DMS114 treated with DMSO at 0.1 percent for 48 hours (cell line): Measurements from ENCODE around the gene DNASE1L3.

ENCODE experiments used
- DNase-seq: peaks from one replicate; lab custom pipeline; 2025; ENCODE audit not compliant: unreplicated experiment; lab: John Stamatoyannopoulos, UW

The DNASE1L3 gene

DNA sequence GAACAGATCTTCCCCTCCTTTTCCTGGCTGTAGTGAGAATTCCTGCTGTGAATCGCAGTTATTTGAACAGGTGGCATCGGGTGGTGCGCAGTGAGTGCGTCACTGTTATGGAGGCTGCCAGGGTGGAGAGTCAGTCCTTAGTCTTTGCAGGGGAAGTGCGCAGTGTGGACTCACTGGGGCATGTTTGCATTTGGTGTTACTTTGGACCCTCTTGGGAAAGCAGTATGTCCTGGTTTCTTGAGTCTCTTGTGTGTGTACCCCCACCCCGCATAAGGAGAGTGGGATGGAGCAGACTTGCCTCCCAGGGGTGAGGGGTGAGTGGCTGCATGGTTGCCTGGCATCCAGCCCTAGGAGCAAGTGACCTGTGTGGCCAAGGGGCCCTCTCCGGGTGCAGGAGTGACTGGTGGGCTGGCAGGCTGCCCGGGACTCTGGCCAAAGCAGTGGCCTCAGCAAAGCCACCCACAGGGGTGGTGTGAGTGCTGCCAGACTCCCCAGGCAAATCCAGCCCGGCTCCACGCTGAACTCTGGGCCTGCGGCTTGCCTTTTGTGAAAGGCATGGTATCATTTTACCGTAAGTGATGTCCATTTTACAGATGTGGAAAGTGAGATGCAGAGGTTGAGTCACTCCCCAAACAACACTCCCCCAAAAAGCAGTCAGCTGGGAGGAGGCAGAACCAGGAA is 46.4 kb downstream of the DNASE1L3 start:
- DNase-seq = no peak

DNA sequence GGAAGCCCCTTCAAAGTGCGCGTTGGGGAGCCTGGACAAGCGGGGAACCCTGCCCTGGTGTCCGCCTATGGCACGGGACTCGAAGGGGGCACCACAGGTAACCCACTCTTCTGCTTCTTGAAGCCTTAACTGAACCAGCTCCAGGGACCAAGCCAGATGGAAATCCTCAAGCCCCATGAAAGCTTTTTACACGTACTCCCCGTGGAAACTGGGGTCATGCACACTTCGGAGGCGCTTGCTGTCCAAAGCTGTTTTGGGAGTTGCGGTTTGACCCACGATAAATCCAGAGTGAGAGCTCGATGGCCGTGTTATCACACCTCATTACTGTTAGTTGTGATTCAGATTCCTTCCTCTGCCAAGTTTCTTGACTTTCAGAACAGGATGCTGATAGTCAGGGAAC is 47.5 kb downstream of the DNASE1L3 start:
- no peak for DNase-seq

DNA sequence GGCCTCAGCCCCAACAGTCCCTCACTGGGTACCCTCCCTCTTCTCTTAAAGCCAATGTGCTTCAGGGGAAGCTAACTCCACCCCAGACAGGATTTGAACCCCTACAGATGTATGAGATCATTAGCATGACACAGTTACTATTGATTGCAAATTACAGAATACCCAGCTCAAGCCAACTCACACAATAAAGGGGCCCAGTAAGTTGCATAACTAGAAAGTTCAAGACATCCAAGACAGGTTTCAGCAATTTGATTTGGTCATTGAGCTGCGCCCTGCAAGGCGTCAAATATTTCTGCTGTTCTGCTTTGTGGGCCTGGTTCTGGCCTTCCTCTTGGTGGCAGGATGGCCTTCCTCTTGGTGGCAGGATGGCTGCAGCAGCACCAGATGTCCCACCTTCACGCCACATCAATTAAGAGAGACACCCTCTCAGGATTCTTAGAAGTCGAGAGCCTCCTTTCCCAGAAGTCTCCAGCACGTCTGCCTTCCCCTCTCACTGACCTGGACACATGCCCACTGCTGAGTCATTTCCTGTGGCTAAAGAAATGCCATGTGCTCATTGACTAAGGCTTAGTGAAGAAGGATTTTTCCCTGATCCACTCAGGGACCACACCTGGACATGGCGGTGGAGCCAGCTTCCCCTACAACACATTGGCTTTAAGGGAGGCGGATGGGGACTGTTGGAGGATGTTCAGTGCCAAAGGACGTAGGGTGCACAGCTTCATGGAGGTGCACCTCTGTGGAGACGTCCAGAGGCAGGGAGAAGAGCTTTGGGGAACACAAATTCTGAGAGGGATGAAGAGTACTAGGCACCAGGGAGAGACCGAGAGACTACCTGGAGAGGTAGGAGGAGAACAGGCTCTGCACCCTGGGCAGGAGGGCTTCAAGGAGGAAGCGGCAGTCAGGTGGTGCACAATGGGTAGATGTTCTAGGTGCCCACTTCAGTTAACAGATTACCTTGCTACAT is 49.1 kb downstream of the DNASE1L3 start:
- no peak for DNase-seq

DNA sequence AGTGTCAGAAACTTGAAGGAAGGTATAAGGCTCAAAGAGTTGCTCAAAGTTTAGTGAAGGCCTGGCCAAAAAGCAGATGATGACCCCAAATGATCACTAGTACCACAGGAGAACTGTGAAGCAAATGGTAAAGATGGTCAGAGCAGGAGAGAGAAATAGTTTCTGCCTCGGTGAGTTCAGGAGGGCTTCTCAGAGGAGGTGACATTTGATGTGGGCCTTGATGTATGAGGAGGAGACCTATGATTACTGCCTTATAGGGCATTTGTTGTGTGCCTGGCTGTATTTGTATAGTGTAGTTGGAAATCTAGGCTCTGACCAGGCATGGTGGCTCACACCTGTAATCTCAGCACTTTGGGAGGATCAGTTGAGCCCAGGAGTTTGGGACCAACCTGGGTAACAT is 50.4 kb downstream of the DNASE1L3 start:
- DNase-seq = no peak

DNA sequence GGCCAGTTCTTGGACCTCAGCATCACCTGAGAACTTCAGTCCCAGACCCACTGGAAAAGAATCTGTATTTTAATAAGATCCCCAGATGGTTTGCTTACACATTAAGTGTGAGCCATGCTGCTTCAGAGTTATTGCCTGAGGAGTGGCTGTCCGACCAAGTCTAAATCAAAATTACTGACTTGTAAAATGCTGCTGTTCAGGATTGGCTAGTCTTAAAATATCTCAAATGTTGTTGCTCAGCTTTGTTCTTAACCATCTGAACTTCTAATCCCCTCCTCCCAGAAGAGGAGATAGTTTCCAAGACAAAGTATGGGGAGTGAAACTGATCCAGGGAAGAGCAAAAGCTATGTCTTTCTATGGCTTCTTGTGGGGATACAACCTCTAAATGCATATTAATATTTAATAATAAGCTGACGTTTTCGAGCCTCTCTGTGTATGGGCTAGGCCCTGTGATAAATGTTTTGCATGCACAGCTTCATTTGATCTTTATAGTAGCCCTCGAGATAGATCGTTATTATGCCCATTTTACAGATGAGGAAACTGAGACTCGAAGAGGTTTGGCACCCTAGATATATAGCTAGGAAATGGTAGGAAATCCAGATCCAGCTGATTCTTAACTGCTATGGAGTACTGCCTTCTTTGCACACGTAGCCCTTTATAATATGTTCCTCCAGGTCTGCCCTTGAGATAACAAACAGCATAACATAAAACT is 52.2 kb downstream of the DNASE1L3 start:
- no peak for DNase-seq

DNA sequence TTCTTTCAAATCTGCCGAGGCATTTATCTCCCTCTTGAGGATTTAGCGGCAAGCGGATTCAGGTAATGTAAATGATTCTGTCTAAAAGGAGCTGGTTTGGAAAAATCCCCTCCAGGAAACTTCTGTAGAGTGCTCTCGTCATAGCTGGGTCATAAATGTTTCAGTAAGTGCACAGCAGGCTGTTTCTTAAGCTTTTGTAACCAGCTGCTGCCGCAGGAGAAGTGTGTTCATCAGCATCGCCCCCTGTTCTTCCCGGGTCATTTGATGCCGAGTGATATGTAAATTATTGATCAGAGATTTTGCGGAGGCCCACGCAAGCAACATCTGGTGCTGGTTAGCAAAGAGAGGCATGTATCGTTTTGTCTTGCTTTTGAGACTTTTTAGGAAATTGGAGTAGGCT is 53.1 kb downstream of the DNASE1L3 start:
- no peak for DNase-seq

DNA sequence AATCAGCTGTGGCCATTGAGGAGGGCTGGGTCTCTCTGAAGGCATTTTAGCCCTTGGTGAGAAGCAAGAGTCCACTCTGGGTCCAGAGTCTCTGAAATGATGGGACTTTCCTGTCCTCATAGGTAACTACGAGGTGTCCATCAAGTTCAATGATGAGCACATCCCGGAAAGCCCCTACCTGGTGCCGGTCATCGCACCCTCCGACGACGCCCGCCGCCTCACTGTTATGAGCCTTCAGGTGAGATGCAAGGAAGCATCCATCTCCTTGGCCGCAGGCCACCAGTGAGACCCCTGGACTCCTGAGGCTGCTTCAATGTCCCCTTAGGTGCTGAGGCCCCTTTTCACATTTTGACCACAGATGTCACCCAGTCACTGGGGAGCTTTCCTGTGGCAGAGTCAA is 54.9 kb downstream of the DNASE1L3 start:
- DNase-seq = no peak

DNA sequence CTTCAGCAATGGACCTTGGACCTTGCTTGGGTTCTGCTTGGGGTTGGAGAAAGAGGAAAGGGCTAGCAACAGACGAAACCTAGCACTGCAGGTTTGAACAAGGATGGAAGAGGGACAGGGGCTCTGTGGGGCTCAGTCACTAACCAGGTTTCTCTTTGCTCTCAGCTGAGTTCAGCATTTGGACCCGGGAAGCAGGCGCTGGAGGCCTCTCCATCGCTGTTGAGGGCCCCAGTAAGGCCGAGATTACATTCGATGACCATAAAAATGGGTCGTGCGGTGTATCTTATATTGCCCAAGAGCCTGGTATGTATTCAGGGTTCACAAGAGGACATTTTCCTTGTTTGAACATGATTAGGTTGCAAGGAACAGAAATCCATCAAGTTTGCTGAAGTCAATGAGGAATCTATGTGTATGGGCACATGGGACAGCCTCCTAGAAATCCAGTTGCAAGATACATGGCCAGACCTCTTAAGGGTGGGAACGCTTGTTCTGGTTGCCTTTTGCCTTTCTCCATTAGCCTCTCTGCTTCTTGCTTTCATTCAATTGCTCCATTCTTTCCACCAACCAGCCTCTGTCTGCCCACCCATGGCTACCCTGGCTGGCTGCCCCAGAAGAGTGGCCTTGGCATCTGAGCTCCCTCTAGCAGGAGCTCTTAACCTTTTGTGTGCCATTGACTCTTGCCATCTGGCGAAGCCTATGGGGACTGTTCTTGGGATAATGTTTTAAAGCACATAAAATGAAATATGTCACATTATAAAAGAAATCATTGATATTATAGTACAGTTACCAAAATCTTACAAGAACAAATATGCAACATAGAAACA is 55.9 kb downstream of the DNASE1L3 start:
- DNase-seq = no peak

DNA sequence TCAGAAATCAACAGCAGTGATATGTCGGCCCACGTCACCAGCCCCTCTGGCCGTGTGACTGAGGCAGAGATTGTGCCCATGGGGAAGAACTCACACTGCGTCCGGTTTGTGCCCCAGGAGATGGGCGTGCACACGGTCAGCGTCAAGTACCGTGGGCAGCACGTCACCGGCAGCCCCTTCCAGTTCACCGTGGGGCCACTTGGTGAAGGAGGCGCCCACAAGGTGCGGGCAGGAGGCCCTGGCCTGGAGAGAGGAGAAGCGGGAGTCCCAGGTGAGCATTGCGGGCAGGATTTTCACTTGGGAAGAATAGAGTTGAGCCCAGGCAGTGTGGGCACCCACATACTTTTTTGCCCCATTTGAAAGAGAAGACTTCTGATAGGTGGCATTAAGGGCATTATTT is 57.4 kb downstream of the DNASE1L3 start:
- no peak for DNase-seq

DNA sequence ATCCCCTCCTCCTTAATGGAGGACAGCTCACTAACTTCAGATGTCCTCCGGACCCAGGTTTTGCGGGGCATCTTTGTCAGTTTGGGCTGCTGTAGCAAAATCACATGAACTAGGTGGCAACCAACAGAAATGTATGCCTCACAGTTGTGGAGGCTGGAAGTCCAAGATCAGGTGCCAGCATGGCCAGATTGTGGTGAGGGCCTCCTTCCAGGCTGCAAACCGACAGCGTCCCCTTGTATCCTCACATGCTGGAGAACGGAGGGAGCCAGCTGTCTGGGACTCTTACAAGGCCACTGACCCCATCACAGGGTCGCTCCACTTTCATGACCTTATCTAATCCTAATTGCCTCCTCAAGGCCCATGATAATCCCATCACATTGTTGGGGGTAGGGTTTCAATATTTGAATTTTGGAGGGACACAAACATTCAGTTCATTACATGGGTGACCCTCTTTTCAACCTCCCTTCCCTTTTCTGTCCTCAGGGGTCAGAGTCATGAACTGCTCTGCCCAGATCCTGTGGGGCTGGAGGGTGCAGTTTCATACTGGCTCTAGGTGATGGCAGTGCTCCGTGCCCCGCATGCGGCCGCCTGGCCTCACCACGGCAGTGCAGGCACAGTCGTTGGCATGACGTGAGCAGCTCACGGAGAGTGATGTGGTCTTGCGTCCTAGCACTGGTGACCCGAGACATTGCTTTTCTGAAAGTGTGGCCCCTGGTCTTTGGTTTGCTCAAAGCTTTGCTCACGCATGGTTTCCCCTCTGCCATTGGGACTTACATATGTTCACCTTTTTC is 58.4 kb downstream of the DNASE1L3 start:
- no peak for DNase-seq

DNA sequence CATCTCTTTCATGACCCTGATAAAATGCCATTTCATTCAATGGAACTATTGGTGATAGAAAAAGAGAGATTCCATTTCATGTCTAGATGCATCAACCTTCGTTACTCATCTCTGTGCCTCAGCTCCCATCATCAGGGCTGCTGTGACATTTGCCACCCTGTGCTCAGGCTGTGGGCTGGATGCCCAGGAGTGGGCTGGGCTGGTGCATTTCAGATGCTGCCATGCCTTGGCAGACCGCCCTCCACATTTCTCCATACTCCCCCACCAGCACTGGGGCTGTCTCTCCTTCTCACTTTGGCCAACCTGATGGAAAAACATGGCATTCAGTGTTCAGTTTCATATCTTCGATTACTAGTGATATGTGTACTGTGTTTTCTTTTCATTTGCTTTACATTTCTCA is 59.1 kb downstream of the DNASE1L3 start:
- no peak for DNase-seq

DNA sequence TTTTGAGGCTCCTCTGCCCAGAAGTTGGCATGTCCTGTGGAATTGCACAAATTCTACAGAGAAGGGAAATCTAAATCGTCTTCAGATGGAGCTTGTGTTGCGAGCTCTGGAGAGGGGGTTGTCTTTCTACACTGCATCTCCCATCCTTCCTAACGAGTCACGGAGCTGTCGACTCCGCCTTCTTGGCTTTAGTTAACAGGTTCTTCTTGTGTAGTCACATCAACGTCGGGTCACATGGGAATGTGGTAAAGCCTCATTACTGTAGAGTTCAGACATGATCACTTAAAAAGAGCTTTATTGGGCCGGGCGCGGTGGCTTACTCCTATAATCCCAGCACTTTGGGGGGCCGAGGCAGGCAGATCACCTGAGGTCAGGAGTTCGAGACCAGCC is 60.0 kb downstream of the DNASE1L3 start:
- no peak for DNase-seq

DNA sequence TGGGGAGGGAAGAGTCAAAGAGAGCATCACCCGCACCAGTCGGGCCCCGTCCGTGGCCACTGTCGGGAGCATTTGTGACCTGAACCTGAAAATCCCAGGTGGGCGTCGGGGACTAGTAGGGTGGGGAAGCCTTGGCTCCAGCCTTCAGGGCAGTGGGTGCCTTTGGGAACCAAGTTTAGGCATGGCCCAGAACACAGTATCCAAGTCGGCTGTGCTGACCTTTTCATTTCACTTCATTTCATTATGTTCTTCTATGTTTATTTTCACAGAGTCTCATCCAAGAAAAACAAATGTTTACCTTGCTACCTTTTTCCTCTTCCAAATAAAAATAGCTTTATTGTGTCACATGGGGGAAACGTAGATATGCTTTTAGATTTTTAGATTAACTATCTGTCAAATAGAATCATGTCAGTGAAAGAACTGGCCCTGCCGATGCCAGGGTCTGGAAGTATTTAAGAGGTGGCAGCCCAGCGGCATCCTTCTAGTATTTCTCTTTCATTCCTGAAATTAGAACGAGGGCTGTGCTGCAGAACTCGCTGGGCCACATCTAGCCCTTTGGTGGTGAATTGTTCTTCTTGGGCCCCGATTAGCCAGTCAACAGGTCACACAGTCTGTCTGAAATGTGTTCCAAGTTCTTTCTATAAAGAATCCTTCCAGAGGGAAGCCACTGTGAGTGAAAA is 60.5 kb downstream of the DNASE1L3 start:
- DNase-seq = no peak

DNA sequence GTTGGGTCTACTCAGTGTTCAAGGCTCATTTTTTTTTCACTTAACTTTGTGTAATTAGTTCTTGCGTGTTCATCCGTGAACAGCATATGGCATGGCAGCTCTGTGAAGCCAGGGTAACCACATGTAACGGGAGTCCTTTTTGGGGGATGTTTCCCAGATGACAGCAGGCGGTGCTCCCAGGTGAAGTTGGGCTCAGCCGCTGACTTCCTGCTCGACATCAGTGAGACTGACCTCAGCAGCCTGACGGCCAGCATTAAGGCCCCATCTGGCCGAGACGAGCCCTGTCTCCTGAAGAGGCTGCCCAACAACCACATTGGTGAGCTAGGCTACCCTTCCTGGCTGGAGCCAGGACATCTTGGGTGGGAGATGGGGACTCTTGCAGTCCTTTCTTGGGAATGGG is 62.7 kb downstream of the DNASE1L3 start:
- no peak for DNase-seq

DNA sequence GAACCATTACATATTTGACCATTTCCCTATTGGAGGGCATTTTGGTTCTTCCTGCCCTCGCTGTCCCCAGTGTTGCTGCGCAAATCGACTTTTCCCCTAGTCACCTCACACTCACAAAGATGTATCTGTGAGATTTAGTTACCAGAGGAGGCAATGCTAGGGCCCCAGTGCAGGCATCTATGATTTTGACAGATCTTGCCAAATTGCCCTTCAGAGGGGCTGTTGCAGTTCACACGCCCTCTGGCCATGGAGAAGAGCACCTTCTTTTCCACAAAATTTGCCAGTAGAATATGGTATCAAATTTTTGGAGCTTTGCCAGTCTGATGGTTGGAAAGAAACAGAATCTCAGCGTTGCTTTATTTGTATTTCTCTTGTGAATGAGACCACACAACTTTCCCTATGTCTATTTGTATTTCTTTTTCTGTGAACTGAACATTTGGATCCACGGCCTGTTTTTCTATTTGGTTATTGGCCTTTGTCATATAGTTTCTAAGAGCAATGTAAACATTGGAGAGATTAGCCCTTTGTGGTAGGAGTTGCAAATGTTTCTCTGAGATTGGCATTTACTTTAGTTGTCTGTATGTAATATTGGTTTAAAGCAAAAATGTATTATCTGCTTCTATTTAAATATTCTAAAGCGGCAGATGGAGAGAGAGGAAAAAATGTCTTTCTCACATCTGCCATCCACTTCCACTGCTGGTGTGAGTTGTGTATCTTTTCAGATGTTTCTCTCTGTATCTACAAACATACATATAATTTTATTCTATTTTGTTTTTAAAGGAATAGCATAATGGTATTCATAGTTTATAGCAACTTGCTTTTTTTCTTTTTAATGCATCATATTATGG is 66.1 kb downstream of the DNASE1L3 start:
- DNase-seq = no peak

DNA sequence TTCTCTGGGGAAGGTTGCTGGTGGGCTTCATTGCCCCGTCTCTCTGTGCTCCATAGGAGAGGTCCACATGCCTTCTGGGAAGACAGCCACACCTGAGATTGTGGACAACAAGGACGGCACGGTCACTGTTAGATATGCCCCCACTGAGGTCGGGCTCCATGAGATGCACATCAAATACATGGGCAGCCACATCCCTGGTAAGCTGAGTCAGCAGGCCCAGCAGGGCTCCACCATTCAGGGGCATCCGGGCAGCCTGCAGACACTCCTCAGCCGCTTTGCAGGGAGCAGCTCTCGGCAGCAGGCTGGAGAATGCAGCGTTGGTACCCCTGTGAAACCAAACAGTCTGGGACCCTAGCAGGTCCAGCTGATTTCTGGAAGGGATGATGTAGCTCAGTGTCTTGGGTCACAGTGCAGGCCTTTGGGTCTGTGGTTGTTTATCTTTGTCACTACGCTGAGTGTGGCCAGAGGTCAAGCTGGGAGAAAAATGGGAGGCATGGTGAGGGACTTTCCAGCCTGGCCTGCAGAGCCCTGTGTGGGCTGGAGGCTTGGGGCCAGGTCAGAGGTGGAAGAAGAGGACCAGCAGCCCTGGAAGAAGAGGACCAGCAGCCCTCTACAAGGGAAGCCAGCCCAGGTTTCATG is 67.2 kb downstream of the DNASE1L3 start:
- DNase-seq = no peak
